ENCODE measurements around the gene KIF16B.

The KIF16B gene

DNA sequence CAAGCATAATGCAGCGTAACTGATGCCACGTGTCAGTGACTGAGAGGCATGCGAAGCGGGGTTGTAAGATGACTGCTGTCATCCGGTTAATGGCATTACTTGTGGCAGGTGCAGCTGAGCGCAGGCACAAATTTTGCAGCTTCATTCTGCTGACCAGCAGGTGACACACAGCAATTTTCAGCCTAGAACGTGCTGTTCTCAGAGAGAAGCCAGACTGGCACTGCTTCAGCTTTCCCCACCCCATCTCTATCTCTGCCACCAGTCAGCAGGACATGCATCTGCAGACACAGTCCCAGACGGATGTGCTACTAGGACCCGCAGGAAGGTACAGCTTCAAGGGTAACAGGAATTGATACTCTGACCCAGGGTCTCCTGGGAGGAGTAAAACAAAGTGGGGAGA, 221.8 kb downstream of the KIF16B start:
- Histone ChIP-seq H3K4me2 (ENCODE audit: low read length) (peak overlapping the region; percentile 50), H2AFZ (ENCODE audit: low read depth, low read length) (no peak overlapping the region), H3K4me3 (ENCODE audit: low read length) (no peak overlapping the region), H3K27me3 (ENCODE audit: low read depth, low read length) (no peaks in the 10 kb centered on the region), H3K27ac (ENCODE audit: low read length) (no peak overlapping the region), H3K4me1 (ENCODE audit: low read length) (peaks cover 14% of the 10 kb centered on the region), H3K9ac (ENCODE audit: low read length) (no peak overlapping the region), H4K20me1 (ENCODE audit: insufficient read depth, low read length) (no peaks in the 10 kb centered on the region), H3K9me3 (ENCODE audit: insufficient read depth, low read length) (no peaks in the 10 kb centered on the region), H3K79me2 (ENCODE audit: low read length) (no peaks in the 10 kb centered on the region), H3K36me3 (replicated peaks; ENCODE audit: low read depth, low read length) (no peaks in the 10 kb centered on the region)
- TF ChIP-seq, protein P1, sequence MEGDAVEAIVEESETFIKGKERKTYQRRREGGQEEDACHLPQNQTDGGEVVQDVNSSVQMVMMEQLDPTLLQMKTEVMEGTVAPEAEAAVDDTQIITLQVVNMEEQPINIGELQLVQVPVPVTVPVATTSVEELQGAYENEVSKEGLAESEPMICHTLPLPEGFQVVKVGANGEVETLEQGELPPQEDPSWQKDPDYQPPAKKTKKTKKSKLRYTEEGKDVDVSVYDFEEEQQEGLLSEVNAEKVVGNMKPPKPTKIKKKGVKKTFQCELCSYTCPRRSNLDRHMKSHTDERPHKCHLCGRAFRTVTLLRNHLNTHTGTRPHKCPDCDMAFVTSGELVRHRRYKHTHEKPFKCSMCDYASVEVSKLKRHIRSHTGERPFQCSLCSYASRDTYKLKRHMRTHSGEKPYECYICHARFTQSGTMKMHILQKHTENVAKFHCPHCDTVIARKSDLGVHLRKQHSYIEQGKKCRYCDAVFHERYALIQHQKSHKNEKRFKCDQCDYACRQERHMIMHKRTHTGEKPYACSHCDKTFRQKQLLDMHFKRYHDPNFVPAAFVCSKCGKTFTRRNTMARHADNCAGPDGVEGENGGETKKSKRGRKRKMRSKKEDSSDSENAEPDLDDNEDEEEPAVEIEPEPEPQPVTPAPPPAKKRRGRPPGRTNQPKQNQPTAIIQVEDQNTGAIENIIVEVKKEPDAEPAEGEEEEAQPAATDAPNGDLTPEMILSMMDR (IDR thresholded peaks at IDR 0.05; ENCODE audit: low read depth, low read length): no peak
- no peak for TF ChIP-seq EZH2phosphoT487 (IDR thresholded peaks at IDR 0.05; ENCODE audit: low read depth)

DNA sequence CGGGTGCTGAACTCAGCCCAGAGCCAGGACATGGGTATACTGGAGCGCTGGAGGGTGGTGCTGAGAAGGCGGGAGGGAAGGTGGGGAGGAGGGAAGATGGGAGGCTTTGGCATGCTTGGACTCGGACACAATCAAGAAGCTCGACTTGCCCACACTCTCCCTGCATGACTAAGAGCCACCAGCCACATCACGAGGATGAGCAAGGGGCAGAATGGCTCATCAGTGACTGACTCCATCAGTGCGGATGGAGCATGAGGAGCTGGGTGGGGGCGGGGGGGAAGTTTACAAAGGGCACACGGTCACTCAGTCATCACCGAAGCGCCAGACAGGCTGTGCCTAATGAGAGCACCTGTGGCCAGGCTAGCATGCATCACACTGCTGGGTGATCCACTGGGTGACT, 222.8 kb downstream of the KIF16B start:
- H3K9me3 ChIP-seq (ENCODE audit: insufficient read depth, low read length): no peaks in the 10 kb centered on the region
- no peak overlapping the region for H2AFZ ChIP-seq (ENCODE audit: low read depth, low read length)
- no peak overlapping the region for H3K4me2 ChIP-seq (ENCODE audit: low read length)
- TF ChIP-seq, protein P1 (IDR thresholded peaks at IDR 0.05; ENCODE audit: low read depth, low read length): no peak
- TF ChIP-seq EZH2phosphoT487 (IDR thresholded peaks at IDR 0.05; ENCODE audit: low read depth): no peak
- H4K20me1 ChIP-seq (ENCODE audit: insufficient read depth, low read length): no peaks in the 10 kb centered on the region
- H3K27ac ChIP-seq (ENCODE audit: low read length): no peak overlapping the region
- H3K9ac ChIP-seq (ENCODE audit: low read length): no peak overlapping the region
- H3K4me1 ChIP-seq (ENCODE audit: low read length): peaks cover 14% of the 10 kb centered on the region
- H3K36me3 ChIP-seq (replicated peaks; ENCODE audit: low read depth, low read length): no peaks in the 10 kb centered on the region
- H3K27me3 ChIP-seq (ENCODE audit: low read depth, low read length): no peaks in the 10 kb centered on the region
- no peaks in the 10 kb centered on the region for H3K79me2 ChIP-seq (ENCODE audit: low read length)
- H3K4me3 ChIP-seq (ENCODE audit: low read length): no peak overlapping the region

DNA sequence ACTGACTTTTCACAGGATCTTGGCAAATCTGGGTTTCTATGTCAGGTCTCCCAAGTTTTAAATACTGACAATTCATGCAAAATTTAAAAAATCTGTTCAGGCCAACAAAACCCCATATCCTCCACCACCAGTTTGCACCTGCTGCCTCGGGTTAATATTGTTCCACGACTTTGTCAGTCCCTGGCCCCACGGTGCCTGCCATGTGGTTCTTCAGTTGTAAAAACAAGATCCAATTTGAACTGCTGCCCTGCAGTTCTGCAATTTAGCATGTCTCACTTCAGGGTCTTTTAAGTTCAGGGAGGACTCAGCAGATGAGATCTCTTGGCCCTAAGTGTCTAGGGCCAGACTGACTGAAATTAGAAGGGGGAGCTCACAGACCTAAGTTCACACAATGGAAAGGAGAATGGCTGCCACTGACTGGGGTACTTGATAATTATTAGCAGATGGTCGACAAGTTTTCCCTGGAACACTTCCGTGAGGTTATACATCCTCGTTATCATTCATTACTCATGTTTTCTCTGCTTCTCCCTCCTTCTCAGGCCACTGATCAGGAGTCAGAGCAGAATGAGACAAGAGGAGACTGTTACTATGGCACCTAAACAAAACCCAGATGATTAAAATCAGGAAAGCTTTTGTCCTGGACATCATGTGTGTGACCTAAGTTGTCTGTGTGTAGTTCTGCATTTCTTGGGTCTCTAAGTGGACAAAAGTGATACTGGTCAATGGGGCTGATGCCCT, 223.6 kb downstream of the KIF16B start:
- H3K4me2 ChIP-seq (ENCODE audit: low read length): no peak overlapping the region
- H2AFZ ChIP-seq (ENCODE audit: low read depth, low read length): no peak overlapping the region
- no peak overlapping the region for H3K9ac ChIP-seq (ENCODE audit: low read length)
- no peaks in the 10 kb centered on the region for H4K20me1 ChIP-seq (ENCODE audit: insufficient read depth, low read length)
- H3K79me2 ChIP-seq (ENCODE audit: low read length): no peaks in the 10 kb centered on the region
- TF ChIP-seq, protein P1 (IDR thresholded peaks at IDR 0.05; ENCODE audit: low read depth, low read length): no peak
- TF ChIP-seq EZH2phosphoT487 (IDR thresholded peaks at IDR 0.05; ENCODE audit: low read depth): no peak
- H3K27ac ChIP-seq (ENCODE audit: low read length): no peak overlapping the region
- H3K4me3 ChIP-seq (ENCODE audit: low read length): no peak overlapping the region
- no peaks in the 10 kb centered on the region for H3K9me3 ChIP-seq (ENCODE audit: insufficient read depth, low read length)
- H3K27me3 ChIP-seq (ENCODE audit: low read depth, low read length): no peaks in the 10 kb centered on the region
- no peaks in the 10 kb centered on the region for H3K36me3 ChIP-seq (replicated peaks; ENCODE audit: low read depth, low read length)
- H3K4me1 ChIP-seq (ENCODE audit: low read length): peaks cover 14% of the 10 kb centered on the region

DNA sequence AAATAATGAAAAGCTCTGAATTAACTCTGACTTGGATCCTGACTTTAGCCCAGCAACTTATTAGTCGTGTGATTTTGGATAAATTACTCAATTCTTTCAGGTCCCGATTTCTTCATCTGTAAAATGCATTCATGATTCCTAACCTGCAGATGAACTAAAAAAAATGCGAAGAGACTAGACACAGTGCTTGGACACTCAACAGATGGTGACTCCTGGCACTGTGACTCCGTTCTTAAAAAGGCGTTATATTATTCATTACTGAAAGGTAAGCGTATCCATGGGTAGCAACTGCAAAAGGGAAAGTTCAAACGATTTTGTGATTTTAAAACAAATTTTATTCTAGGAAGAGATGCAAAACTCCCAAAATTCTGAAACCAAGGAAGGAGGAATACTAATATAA, 226.3 kb downstream of the KIF16B start:
- H3K4me2 ChIP-seq (ENCODE audit: low read length): no peak overlapping the region
- no peaks in the 10 kb centered on the region for H4K20me1 ChIP-seq (ENCODE audit: insufficient read depth, low read length)
- H3K27ac ChIP-seq (ENCODE audit: low read length): no peak overlapping the region
- H3K4me3 ChIP-seq (ENCODE audit: low read length): no peak overlapping the region
- no peaks in the 10 kb centered on the region for H3K9me3 ChIP-seq (ENCODE audit: insufficient read depth, low read length)
- peaks cover 13% of the 10 kb centered on the region for H3K4me1 ChIP-seq (ENCODE audit: low read length)
- no peak for TF ChIP-seq EZH2phosphoT487 (IDR thresholded peaks at IDR 0.05; ENCODE audit: low read depth)
- TF ChIP-seq, protein P1 (IDR thresholded peaks at IDR 0.05; ENCODE audit: low read depth, low read length): no peak
- H2AFZ ChIP-seq (ENCODE audit: low read depth, low read length): no peak overlapping the region
- H3K9ac ChIP-seq (ENCODE audit: low read length): no peak overlapping the region
- H3K79me2 ChIP-seq (ENCODE audit: low read length): no peaks in the 10 kb centered on the region
- H3K27me3 ChIP-seq (ENCODE audit: low read depth, low read length): no peaks in the 10 kb centered on the region
- H3K36me3 ChIP-seq (replicated peaks; ENCODE audit: low read depth, low read length): no peaks in the 10 kb centered on the region
